Stimulated activated CD8-positive, alpha-beta memory T cell treated with anti-CD3 and anti-CD28 coated beads, Interleukin-4, amount 100 ng/mL, for 4 hours (primary cell): ENCODE data around the gene CORO1C.
A peak's percentile ranks its signal among the peaks of the same experiment; 100 is the strongest.
"Not testable (repeated sequence)": the region's sequence is repeated elsewhere in the genome, so short reads cannot be mapped to it uniquely, and the experiment has no call there.

ENCODE experiments used
- DNase-seq, 2 donors: peaks; one replicate each; pipeline ENCODE4 v3.0.0-alpha.2; 2020; ENCODE audit warnings: low read depth in 2 of 2, low spot score in 1 of 2

CORO1C gene

GRCh38 chr12:108679106-108679681, 52.1 kb downstream of the CORO1C start:
- DNase-seq, result no peak

DNA sequence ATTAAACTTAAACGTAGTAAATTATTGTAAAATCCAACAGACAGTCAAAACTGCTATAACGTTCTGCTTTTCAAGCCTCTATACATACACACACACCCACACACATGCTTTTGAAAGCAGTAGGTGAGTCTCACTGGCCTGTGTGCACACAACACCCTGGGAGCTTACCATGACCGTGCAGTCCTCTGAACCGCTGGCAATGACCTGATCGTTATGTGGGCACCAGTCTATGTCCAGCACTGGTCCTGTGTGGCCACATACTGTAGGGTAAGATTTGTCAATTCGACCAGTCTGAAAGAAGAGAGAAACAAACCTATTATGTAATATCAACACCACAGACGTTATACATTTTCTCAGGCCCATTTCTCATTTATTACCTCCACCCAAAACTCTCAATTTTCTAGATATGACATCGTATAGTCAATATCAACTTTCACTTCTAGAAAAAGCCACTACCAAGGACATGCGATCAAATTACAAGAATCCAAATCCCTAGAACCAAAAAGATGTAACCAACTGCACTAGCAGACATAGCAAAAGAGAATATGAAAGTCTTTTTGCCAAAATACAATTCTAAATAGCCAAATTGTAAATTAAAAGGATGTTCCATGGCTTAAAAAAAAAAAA, 53.1 kb downstream of the CORO1C start:
- no peak for DNase-seq

GRCh38 chr12:108677381-108677780, 53.9 kb downstream of the CORO1C start:
- no peak for DNase-seq

- no peak for DNase-seq
These were observed 54.6 kb downstream of the CORO1C start for GRCh38 chr12:108676707-108677106.

DNA sequence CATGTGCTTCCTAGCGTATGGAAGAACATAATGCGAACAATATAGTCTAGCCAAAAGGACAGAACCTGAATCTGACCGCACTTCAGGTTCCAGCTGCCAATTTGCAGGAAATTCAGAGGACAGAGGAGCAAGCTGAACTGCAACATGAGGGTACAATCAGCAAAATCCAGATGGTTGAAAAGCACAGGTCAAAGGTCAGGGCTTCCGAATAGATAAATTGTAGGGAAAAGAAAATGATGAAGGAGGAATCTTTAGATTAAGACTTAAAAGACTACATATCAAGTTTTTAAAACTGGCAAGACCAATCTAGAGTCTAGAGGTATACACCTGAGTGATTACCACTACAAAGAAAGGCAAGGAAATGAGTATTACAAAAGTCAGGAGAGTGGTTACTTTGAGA, 55.5 kb downstream of the CORO1C start:
- no peak for DNase-seq

- no peak for DNase-seq
These were observed 59.3 kb downstream of the CORO1C start for GRCh38 chr12:108672054-108672453.

DNA sequence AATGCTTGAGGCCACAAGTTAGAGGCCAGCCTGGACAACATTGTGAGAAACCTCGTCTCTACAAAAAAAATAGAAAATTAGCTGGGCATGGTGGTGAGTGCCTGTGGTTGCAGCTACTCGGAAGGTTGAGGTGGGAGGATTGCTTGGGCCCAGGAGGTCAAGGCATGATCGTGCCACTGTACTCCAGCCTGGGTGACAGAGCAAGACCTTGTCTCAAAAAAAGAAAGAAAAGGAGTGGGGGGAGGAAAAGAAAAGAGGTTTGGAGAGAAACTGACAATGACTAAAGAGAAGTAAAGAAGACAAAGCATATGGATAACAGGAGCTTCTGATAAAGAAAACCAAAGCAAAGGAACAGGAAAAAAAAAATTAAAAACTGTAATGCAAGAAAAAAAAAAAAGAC, 60.2 kb downstream of the CORO1C start:
- DNase-seq, result no peak

DNA sequence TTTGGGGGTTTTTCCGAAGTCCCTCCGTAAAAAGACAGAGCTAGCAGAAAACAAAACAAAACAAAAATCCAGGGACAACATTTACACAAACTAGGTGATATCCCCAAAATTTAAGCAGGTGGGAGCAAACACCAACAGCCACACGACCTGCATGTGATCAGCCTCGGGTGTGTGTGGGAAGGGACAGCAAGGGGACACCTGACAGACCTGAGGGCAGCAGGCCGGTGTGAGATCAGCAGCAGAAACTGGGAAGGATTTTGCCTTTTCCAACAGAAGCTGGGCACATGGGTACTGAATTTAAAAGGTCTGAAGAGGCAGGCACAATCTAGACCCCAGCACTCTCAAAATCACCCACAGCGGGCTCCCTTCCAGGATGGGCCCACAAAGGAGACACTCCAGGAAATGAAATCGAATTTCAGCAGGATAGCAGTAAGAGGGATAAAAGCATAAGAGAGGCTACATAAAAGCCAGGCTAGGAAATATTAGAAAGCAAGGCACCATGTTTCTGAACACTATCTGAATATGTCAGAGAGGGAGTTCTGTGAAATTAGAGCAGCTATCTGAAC, 61.2 kb downstream of the CORO1C start:
- DNase-seq, result no peak

GRCh38 chr12:108668542-108668941, 62.8 kb downstream of the CORO1C start:
- no peak for DNase-seq

GRCh38 chr12:108668063-108668462, 63.3 kb downstream of the CORO1C start:
- no peak for DNase-seq

- no peak for DNase-seq
These were observed 64.0 kb downstream of the CORO1C start for GRCh38 chr12:108667349-108667748.

DNA sequence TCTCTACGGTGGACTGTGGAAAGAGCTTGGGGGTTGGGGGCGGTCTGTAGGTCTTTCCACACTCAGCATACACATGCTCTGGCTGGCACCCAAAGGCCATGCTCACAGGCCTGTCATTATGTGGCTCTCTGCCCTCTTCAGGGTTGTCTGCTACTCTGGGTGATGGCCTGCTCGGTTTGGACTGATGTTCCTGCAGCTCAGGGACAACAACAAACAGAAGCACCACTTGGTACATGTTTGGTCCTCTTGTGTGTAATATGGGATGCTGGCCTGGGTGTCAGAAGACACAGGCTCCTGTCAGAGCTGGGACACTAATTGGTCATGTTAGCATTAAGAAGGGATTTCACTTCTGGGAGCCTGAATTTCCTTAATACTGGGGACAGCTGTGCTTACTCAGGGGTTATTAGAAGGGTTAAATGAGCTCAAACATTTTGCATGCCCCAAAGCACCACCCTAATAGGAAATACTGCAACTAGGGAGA, 64.9 kb downstream of the CORO1C start:
- no peak for DNase-seq

- no peak for DNase-seq
These were observed 65.6 kb downstream of the CORO1C start for GRCh38 chr12:108665608-108666202.

DNA sequence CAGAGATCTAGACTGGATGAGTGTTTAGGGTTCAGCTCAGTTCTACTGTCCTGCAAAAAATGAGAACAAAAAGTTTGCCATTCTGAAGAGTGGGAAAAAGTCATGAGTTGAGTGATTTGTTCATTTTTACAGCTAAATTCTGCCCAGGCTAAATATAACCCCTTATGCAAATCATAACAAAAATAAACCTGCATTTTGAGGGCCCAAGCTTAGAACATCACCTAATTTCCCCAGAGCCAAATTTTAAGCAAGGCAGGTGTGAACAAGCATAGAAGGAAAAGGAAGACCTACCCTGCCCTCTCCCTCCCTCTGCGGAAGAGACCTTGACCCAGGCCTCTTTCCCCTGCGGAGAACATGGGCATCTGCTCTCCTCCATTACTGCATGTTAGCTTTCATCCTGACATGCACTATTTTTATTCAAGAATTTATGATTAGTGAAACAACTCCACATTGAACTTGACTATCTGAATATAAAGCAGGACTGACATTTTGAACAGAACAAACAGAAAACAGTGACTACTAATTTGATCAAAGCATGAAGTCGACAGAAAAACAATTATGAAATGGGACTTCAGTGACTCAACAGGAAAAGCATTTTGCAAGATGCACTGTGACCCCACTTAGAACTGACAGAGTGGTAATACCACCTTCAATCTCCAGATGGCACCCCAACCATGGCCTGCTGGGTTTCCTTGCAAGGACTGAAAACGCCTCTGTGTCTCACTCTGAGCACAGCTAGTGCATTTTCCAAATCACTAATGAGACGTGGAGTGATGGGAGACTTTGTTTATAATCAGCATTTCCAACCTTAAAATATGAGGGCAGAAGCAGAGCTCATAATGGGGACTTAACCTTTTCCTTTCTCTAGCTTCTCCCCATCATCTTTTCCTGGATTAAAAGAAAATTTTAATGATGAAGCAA, 66.7 kb downstream of the CORO1C start:
- DNase-seq, result peak; percentile 63 to 72

DNA sequence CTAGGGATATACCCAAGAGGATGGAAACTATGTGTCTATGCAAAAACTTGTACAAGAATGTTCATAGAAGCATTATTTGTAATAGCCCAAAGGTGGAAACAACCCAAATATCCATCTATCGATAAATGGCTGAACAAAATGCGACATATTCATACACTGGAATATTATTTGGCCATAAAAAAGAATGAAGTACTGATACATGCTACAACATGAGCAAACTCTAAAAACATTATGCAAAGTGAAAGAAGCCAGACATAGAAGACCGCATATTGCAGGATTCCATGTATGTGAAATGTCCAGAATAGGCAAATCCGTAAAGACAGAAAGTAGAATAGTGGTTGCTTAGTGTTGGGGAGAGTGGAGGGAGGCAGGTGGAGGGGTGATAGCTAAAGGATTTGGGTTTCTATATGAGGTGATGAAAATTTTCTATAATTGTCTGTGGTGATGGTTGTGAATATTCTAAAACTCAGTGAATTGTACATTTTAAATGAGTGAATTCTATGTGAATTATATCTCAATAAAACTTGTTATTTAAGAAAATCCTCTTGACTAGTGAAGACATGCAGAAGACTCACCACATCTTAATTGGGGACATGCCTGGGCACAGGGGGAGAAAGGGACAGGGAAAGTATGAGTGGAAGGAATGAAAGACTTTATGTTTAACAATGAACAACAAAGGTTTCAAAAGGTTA, 67.8 kb downstream of the CORO1C start:
- no peak for DNase-seq

DNA sequence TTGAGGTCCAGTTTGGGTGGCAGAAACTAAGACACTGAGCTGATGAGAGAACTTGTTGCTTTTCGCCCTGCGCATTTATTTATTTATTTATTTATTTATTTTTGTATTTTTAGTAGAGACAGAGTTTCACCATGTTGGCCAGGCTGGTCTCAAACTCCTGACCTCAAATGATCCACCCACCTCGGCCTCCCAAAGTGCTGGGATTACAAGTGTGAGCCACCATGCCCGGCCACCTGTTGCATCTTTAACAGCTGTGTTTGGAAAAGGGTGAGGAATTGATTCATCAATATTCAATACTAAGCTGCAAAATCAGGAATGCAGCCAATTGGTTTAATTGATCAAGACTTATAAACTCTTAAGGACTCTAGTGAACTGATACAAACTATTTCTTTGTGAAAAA, 73.2 kb downstream of the CORO1C start:
- not testable (repeated sequence) for DNase-seq

GRCh38 chr12:108657130-108657745, 74.1 kb downstream of the CORO1C start:
- DNase-seq, result no peak

DNA sequence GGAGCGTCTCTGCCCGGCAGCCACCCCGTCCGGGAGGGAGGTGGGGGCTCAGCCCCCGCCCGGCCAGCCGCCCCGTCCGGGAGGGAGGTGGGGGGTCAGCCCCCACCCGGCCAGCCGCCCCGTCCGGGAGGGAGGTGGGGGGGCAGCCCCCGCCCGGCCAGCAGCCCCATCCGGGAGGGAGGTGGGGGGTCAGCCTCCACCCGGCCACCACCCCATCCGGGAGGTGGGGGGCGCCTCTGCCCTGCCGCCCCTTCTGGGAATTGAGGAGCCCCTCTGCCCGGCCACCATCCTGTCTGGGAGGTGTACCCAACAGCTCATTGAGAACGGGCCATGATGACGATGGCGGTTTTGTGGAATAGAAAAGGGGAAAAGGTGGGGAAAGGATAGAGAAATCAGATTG, 75.1 kb downstream of the CORO1C start:
- DNase-seq, result not testable (repeated sequence)

GRCh38 chr12:108655812-108656175, 75.5 kb downstream of the CORO1C start:
- not testable (repeated sequence) for DNase-seq

- not testable (repeated sequence) for DNase-seq
These were observed 76.7 kb downstream of the CORO1C start for GRCh38 chr12:108654622-108655021.
